Common myeloid progenitor, CD34-positive (primary cell): ENCODE results near the gene GNRHR.
"Not testable (repeated sequence)": the region's sequence is repeated elsewhere in the genome, so short reads cannot be mapped to it uniquely, and the experiment has no call there.

ENCODE experiments used
- CTCF ChIA-PET: fragments of 350-600 bp; sonication (Branson Sonifier 250); formaldehyde crosslinking; loops from one replicate; lab custom pipeline; 2021; ENCODE audit warnings: antibody characterized with exemption; lab: Charles Lee
- POLR2A ChIA-PET: fragments of 350-600 bp; sonication (Branson Sonifier 250); formaldehyde crosslinking; loops from one replicate; lab custom pipeline; 2021; ENCODE audit warnings: antibody characterized with exemption; lab: Charles Lee
- DNase-seq, 3 donors: peaks; one replicate each; pipeline versions ENCODE4 v3.0.0 to v3.0.0-alpha.2; 2013
- H3K27ac ChIP-seq, 2 experiments: 1 replicate in 1 of 2; 2 replicates in 1 of 2; pipeline ENCODE4 v1.7.0; 2013; ENCODE audit warnings: inconsistent platforms in 2 of 2, low read length in 2 of 2, mild to moderate bottlenecking in 2 of 2, low read depth in 1 of 2, moderate library complexity in 1 of 2; ENCODE audit not compliant: severe bottlenecking in 2 of 2, insufficient read depth in 1 of 2, poor library complexity in 1 of 2
- H3K27me3 ChIP-seq, 5 experiments: replicated peaks in 2 of 5; 1 replicate in 3 of 5; 2 replicates in 2 of 5; pipeline versions ENCODE4 v1.6.1 to v1.7.0; 2013; ENCODE audit warnings: low read length in 4 of 5, mild to moderate bottlenecking in 2 of 5, moderate library complexity in 2 of 5, inconsistent platforms in 1 of 5; ENCODE audit not compliant: insufficient read depth in 5 of 5, control insufficient read depth in 4 of 5
- H3K36me3 ChIP-seq, 4 experiments: 1 replicate in 2 of 4; 2 replicates in 2 of 4; pipeline versions ENCODE4 v1.6.1 to v1.7.0; 2013; ENCODE audit warnings: low read length in 3 of 4, control low read depth in 1 of 4, mild to moderate bottlenecking in 1 of 4; ENCODE audit not compliant: control insufficient read depth in 4 of 4, insufficient read depth in 4 of 4
- H3K4me1 ChIP-seq, 4 experiments: 1 replicate in 3 of 4; 2 replicates in 1 of 4; pipeline versions ENCODE4 v1.6.1 to v1.7.1; 2013; ENCODE audit warnings: low read length in 3 of 4, mild to moderate bottlenecking in 3 of 4, control low read depth in 1 of 4, inconsistent platforms in 1 of 4, moderate library complexity in 1 of 4; ENCODE audit not compliant: control insufficient read depth in 4 of 4, insufficient read depth in 4 of 4; ENCODE audit errors: control extremely low read depth in 1 of 4
- H3K4me3 ChIP-seq, 7 experiments: 1 replicate in 4 of 7; 2 replicates in 3 of 7; pipeline versions ENCODE4 v1.5.1 to v1.7.0; 2013; ENCODE audit warnings: mild to moderate bottlenecking in 7 of 7, low read length in 6 of 7, moderate library complexity in 6 of 7, inconsistent platforms in 2 of 7, low read depth in 2 of 7, control low read depth in 1 of 7; ENCODE audit not compliant: insufficient read depth in 4 of 7, control insufficient read depth in 1 of 7; ENCODE audit errors: extremely low read depth in 1 of 7
- H3K9me3 ChIP-seq, 5 experiments: 1 replicate in 4 of 5; 2 replicates in 1 of 5; pipeline versions ENCODE4 v1.6.1 to v1.7.1; 2013; ENCODE audit warnings: low read length in 4 of 5, mild to moderate bottlenecking in 2 of 5, inconsistent platforms in 1 of 5, low read depth in 1 of 5, moderate library complexity in 1 of 5; ENCODE audit not compliant: control insufficient read depth in 4 of 5, insufficient read depth in 2 of 5; ENCODE audit errors: control extremely low read depth in 1 of 5
- WGBS: methylation state at CpG from one replicate; pipeline ENCODE4 v1.1.5; 2013; ENCODE audit not compliant: insufficient coverage; 5-methylcytosine and 5-hydroxymethylcytosine counted together

Gene GNRHR

GRCh38 chr4:67714248-67714583 is 40.0 kb downstream of the GNRHR start:
- peak in 2 of 3 donors; percentile 25 to 37 for DNase-seq
- ChIA-PET CTCF (interaction anchor here (0.8 to 2.5 kb wide), 4 partner anchors 12 to 178 kb away, joined by 3 to 11 read pairs (median 6); partner anchors contain the start of gene UBA6), POLR2A (no interaction called here)
- Histone ChIP-seq H3K27me3 (no peaks in the 10 kb centered on the region), H3K36me3 (peaks cover 0 to 11% (median 5%) of the 10 kb centered on the region in 4 experiments), H3K4me3 (no peak overlapping the region), H3K27ac (peak overlapping the region in 1 of 2 experiments; percentile 46), H3K4me1 (peaks cover 0 to 9% (median 6%) of the 10 kb centered on the region in 4 experiments), H3K9me3 (no peaks in the 10 kb centered on the region)
- WGBS = 100% methylated on average over 1 of the region's 1 CpG

DNA sequence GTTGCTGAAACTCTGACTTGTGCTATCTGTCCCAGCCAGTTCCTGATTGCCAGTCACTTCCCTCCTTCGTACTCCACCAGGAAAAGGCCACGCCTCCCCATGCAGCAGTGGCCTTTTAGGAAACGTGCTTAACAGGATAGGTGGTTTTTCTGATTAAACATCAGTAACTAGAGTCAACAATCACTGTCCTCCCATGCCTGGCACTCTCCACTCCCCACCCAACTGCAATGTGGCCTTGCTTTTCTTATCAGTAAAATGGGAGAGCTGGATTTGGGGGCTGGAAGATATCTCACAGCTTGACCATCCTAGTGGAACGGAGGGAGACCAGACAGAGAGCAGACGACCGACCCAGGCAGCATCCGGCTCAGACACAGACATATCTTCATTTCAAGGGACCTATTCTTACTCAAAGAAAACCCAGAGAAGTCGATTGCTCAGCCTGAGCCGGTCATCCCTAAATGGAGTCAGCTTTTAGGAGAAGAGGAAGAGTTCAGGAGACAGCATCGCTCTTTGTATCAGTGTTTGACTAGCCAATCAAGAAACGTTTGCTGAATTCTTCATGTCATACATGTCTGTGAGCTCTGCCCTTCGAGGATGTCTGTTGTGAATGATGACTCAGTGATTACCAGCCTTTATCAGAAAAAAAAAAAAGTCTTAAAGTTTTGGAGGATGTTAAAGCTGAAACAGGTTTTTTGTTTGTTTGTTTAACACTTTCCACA is 40.5 kb downstream of the GNRHR start:
- Histone ChIP-seq H3K36me3 (peaks cover 0 to 11% (median 5%) of the 10 kb centered on the region in 4 experiments), H3K4me3 (no peak overlapping the region), H3K9me3 (no peaks in the 10 kb centered on the region), H3K27ac (no peak overlapping the region), H3K4me1 (peaks cover 0 to 9% (median 6%) of the 10 kb centered on the region in 4 experiments), H3K27me3 (no peaks in the 10 kb centered on the region)
- 78% methylated on average over 9 of the region's 12 CpGs for WGBS
- peak in 2 of 3 donors; percentile 37 to 52 for DNase-seq
- POLR2A ChIA-PET = no interaction called here
- CTCF ChIA-PET = interaction anchor here (0.8 to 2.5 kb wide), 5 partner anchors 13 to 178 kb away, joined by 3 to 11 read pairs (median 5); partner anchors contain the start of gene UBA6

DNA sequence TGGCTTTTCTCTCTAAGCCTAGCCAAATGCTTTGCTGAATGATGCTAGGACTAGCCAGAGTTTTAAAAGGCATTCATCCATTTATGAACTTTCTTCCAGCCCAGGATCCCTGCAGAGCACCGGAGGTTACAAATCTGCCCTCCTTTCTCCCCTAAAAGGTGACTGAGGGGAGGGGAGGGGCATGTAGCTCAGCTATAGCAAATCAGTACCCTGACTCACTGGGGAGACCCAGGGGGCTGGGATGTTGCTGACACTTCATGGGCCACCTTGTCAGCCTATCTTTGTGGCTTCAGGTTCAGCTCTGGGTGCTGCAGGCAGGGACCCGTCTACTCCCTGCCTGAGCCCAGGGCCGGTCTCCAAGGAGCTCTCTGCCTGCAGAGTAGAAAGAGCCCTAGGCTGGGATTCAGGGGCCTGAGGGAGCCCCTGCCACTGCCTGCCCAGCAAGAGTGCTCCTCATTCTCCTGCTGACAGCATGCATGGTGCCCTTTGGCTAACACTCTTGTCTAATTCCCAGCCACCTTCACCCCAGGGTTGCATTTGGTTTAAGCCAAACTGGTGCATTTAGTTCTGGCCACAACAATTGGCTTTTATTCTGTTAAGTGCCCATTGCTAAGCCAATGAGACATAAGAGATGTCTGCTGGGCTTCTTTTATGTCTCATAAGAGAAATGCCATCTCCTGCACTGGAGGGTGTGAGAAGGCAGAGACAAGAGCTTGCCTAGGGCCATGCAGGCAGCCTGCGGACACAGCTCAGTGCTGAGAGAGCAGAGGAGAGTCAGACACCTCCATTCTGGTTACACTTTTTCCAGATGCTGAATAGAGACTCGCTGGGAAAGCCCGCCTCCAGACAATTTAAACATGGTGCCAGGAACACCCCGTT is 41.3 kb downstream of the GNRHR start:
- POLR2A ChIA-PET = no interaction called here
- Histone ChIP-seq H3K4me3 (no peak overlapping the region), H3K36me3 (peaks cover 0 to 11% (median 5%) of the 10 kb centered on the region in 4 experiments), H3K27ac (peak overlapping the region in 1 of 2 experiments; percentile 3), H3K27me3 (no peaks in the 10 kb centered on the region), H3K4me1 (peaks cover 0 to 9% (median 6%) of the 10 kb centered on the region in 4 experiments), H3K9me3 (no peaks in the 10 kb centered on the region)
- CTCF ChIA-PET = interaction anchor here (1.0 to 2.5 kb wide), 3 partner anchors 12 to 33 kb away, joined by 5 to 11 read pairs (median 5); partner anchors contain the start of gene UBA6
- 79% methylated on average over 6 of the region's 7 CpGs for WGBS
- no peak for DNase-seq

GRCh38 chr4:67712000-67712625 is 42.1 kb downstream of the GNRHR start:
- DNase-seq = no peak
- WGBS = 100% methylated on average over 1 of the region's 3 CpGs
- Histone ChIP-seq H3K27ac (no peak overlapping the region), H3K4me1 (peaks cover 0 to 9% (median 6%) of the 10 kb centered on the region in 4 experiments), H3K4me3 (no peak overlapping the region), H3K9me3 (peaks cover 0 to 2% (median under 1%) of the 10 kb centered on the region in 5 experiments), H3K36me3 (peaks cover 0 to 10% (median 4%) of the 10 kb centered on the region in 4 experiments), H3K27me3 (no peaks in the 10 kb centered on the region)
- POLR2A ChIA-PET = no interaction called here
- CTCF ChIA-PET = interaction anchor here (1.3 to 2.5 kb wide), 2 partner anchors 11 to 34 kb away, joined by 5 to 11 read pairs; partner anchors contain the start of gene UBA6

DNA sequence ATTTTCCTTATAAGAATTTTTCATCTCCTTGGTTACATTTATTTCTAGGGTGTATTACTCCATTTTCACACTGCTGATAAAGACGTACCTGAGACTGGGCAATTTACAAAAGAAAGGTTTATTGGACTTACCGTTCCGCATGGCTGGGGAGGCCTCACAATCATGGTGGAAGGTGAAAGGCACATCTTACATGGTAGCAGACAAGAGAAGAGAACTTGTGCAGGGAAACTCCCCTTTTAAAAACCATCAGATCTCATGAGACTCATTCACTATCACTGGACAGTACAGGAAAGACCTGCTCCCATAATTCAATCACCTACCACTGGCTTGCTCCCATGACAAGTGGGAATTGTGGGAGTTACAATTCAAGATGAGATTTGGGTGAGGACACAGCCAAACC is 47.5 kb downstream of the GNRHR start:
- 100% methylated on average over 3 of the region's 3 CpGs for WGBS
- POLR2A ChIA-PET, H3K4me1 ChIP-seq, H3K4me3 ChIP-seq, DNase-seq, H3K27ac ChIP-seq, H3K27me3 ChIP-seq: not testable (repeated sequence)
- Histone ChIP-seq H3K9me3 (peaks cover 3 to 17% (median 6%) of the 10 kb centered on the region in 5 experiments), H3K36me3 (peaks cover 0 to 14% (median 4%) of the 10 kb centered on the region in 4 experiments)
- CTCF ChIA-PET = interaction anchor here (1.1 kb wide), 1 partner anchor 10 kb away, joined by 3 read pairs; no protein-coding TSS in a partner anchor

DNA sequence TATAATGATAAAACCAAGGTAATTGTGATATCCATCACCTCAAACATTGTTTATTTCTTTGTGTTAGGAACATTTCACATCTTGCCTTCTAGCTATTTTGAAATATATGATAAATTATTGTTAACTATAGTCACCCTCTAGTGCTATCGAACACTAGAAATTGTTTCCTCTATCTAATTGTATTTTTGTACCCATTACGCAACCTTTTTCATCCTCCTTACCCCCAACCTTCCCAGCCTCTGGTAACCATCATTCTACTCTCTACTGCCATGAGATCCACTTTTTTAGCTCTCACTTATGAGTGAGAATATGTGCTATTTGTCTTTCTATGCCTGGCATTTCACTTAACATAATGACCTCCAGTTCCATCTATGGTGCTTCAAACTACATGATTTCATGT is 49.3 kb downstream of the GNRHR start:
- no CpG with 5 or more reads among the region's 2 CpGs for WGBS
- DNase-seq = no peak
- Histone ChIP-seq H3K27ac (no peak overlapping the region), H3K27me3 (no peaks in the 10 kb centered on the region), H3K4me1 (peaks cover 5 to 16% (median 12%) of the 10 kb centered on the region in 4 experiments), H3K36me3 (peaks cover 0 to 14% (median 4%) of the 10 kb centered on the region in 4 experiments), H3K4me3 (no peak overlapping the region), H3K9me3 (peaks cover 3 to 17% (median 6%) of the 10 kb centered on the region in 5 experiments)
- CTCF ChIA-PET = no interaction called here
- POLR2A ChIA-PET = no interaction called here
